Astrocyte (in vitro differentiated cells and primary cell): ENCODE measurements around the gene BLVRA. TPM values are rescaled to one million over a fixed set of nuclear protein-coding genes. Genes with fewer than 3 reads are reported as not detected.

Experiments used
- DNase-seq: peaks from one replicate; pipeline ENCODE4 v3.0.0-alpha.2; 2010; ENCODE audit warnings: low read depth
- FAIRE-seq: peaks from 2 replicates; lab custom pipeline; 2011; peaks lifted over from hg19 to GRCh38; lab: Jason Lieb, UNC
- H2AFZ ChIP-seq: 2 replicates; pipeline ENCODE4 v1.6.0; 2012; ENCODE audit warnings: low read depth, low read length, inconsistent platforms
- H3K27ac ChIP-seq: 2 replicates; pipeline ENCODE4 v1.5.1; 2011; ENCODE audit warnings: low read depth, low read length, inconsistent platforms
- H3K27me3 ChIP-seq: 2 replicates; pipeline ENCODE4 v1.6.0; 2011; ENCODE audit warnings: low read length, inconsistent platforms; ENCODE audit not compliant: insufficient read depth
- H3K36me3 ChIP-seq: 2 replicates; pipeline ENCODE4 v1.5.1; 2011; ENCODE audit warnings: low read length, inconsistent platforms; ENCODE audit not compliant: insufficient read depth
- H3K4me1 ChIP-seq: 2 replicates; pipeline ENCODE4 v1.5.1; 2011; ENCODE audit warnings: low read length, inconsistent platforms; ENCODE audit not compliant: insufficient read depth
- H3K4me2 ChIP-seq: 2 replicates; pipeline ENCODE4 v1.6.0; 2012; ENCODE audit warnings: low read length, inconsistent platforms
- H3K4me3 ChIP-seq: 2 replicates; pipeline ENCODE4 v1.5.1; 2011; ENCODE audit warnings: low read depth, mild to moderate bottlenecking, low read length, inconsistent platforms; ENCODE audit not compliant: insufficient read depth
- H3K79me2 ChIP-seq: 2 replicates; pipeline ENCODE4 v1.6.0; 2012; ENCODE audit warnings: mild to moderate bottlenecking, low read length, inconsistent platforms; ENCODE audit not compliant: insufficient read depth
- H3K9ac ChIP-seq: 2 replicates; pipeline ENCODE4 v1.6.0; 2012; ENCODE audit warnings: mild to moderate bottlenecking, low read length, inconsistent platforms
- H3K9me3 ChIP-seq: 2 replicates; pipeline ENCODE4 v1.5.1; 2012; ENCODE audit warnings: low read depth, mild to moderate bottlenecking, low read length, inconsistent platforms; ENCODE audit not compliant: insufficient read depth
- H4K20me1 ChIP-seq: 2 replicates; pipeline ENCODE4 v1.6.0; 2012; ENCODE audit warnings: low read length, inconsistent platforms; ENCODE audit not compliant: insufficient read depth
- H3K27ac Mint-ChIP-seq: one replicate; pipeline ENCODE4 v1.8.0; 2021; ENCODE audit warnings: mild to moderate bottlenecking, mixed read lengths; ENCODE audit not compliant: unreplicated experiment
- H3K27me3 Mint-ChIP-seq: one replicate; pipeline ENCODE4 v1.8.0; 2021; ENCODE audit warnings: low read depth, mixed read lengths; ENCODE audit not compliant: unreplicated experiment
- H3K36me3 Mint-ChIP-seq: one replicate; pipeline ENCODE4 v1.8.0; 2021; ENCODE audit warnings: low read depth, mixed read lengths; ENCODE audit not compliant: unreplicated experiment
- H3K4me1 Mint-ChIP-seq: one replicate; pipeline ENCODE4 v1.8.0; 2021; ENCODE audit warnings: low read depth, mixed read lengths; ENCODE audit not compliant: unreplicated experiment
- H3K4me3 Mint-ChIP-seq: one replicate; pipeline ENCODE4 v1.8.0; 2021; ENCODE audit warnings: mild to moderate bottlenecking, moderate library complexity, mixed read lengths; ENCODE audit not compliant: unreplicated experiment
- H3K9me3 Mint-ChIP-seq: one replicate; pipeline ENCODE4 v1.8.0; 2021; ENCODE audit warnings: mild to moderate bottlenecking, mixed read lengths; ENCODE audit not compliant: unreplicated experiment
- CTCF ChIP-seq: IDR thresholded peaks from 2 replicates; pipeline ENCODE4 v1.5.1; 2011; ENCODE audit warnings: low read depth, mild to moderate bottlenecking, inconsistent platforms, low read length, moderate library complexity; ENCODE audit not compliant: insufficient read depth
- EZH2 ChIP-seq: IDR thresholded peaks from 2 replicates; pipeline ENCODE4 v1.6.1; 2012; ENCODE audit warnings: mild to moderate bottlenecking, low read length, inconsistent platforms; ENCODE audit not compliant: insufficient read depth
- total RNA-seq: library from RNA; stranded (reverse); gene quantifications from 2 replicates; pipeline ENCODE4 v1.2.1, GENCODE V29; 2021

BLVRA gene
- total RNA-seq, 1 donor from 2014 or later = 48.9 TPM

GRCh38 chr7:43785420-43785819 is 26.9 kb downstream of the BLVRA start:
- Histone ChIP-seq H3K4me3 (no peak overlapping the region), H3K9me3 (no peaks in the 10 kb centered on the region), H2AFZ (no peak overlapping the region), H3K27me3 (no peaks in the 10 kb centered on the region), H3K9ac (no peak overlapping the region), H3K79me2 (no peaks in the 10 kb centered on the region), H3K4me2 (no peak overlapping the region), H4K20me1 (peaks cover 8% of the 10 kb centered on the region), H3K4me1 (peaks cover 13% of the 10 kb centered on the region), H3K27ac (no peak overlapping the region), H3K36me3 (peaks cover 3% of the 10 kb centered on the region)
- peak overlapping the region; percentile 89 for H3K27ac Mint-ChIP-seq
- H3K27me3 Mint-ChIP-seq = no peaks in the 10 kb centered on the region
- no peak for TF ChIP-seq EZH2
- no peak for TF ChIP-seq CTCF
- H3K36me3 Mint-ChIP-seq = peaks cover 26% of the 10 kb centered on the region
- peaks cover 26% of the 10 kb centered on the region for H3K4me1 Mint-ChIP-seq
- DNase-seq (peak; percentile 91), FAIRE-seq (peak; percentile 98)
- no peaks in the 10 kb centered on the region for H3K9me3 Mint-ChIP-seq
- peak overlapping the region; percentile 45 for H3K4me3 Mint-ChIP-seq

- no peak overlapping the region for H3K4me2 ChIP-seq
- no peak overlapping the region for H2AFZ ChIP-seq
- FAIRE-seq = no peak
- peaks cover 13% of the 10 kb centered on the region for H3K4me1 ChIP-seq
- no peak overlapping the region for H3K4me3 ChIP-seq
- no peak overlapping the region for H3K9ac ChIP-seq
- no peaks in the 10 kb centered on the region for H3K79me2 ChIP-seq
- no peak overlapping the region for H3K27ac Mint-ChIP-seq
- peaks cover 22% of the 10 kb centered on the region for H3K4me1 Mint-ChIP-seq
- no peaks in the 10 kb centered on the region for H3K27me3 Mint-ChIP-seq
- no peaks in the 10 kb centered on the region for H3K9me3 Mint-ChIP-seq
- H3K27ac ChIP-seq = no peak overlapping the region
- no peak overlapping the region for H3K4me3 Mint-ChIP-seq
- H3K9me3 ChIP-seq = no peaks in the 10 kb centered on the region
- H4K20me1 ChIP-seq = no peaks in the 10 kb centered on the region
- no peak for DNase-seq
- no peaks in the 10 kb centered on the region for H3K27me3 ChIP-seq
- TF ChIP-seq EZH2 = no peak
- TF ChIP-seq CTCF = no peak
- peaks cover 8% of the 10 kb centered on the region for H3K36me3 ChIP-seq
- peaks cover 28% of the 10 kb centered on the region for H3K36me3 Mint-ChIP-seq
Observed at GRCh38 chr7:43787771-43788170, 29.3 kb downstream of the BLVRA start.

- Mint-ChIP-seq H3K27ac (no peak overlapping the region), H3K27me3 (no peaks in the 10 kb centered on the region), H3K4me1 (peaks cover 14% of the 10 kb centered on the region), H3K4me3 (no peak overlapping the region), H3K9me3 (no peaks in the 10 kb centered on the region), H3K36me3 (peaks cover 29% of the 10 kb centered on the region)
- Histone ChIP-seq H4K20me1 (no peaks in the 10 kb centered on the region), H3K4me1 (peaks cover 9% of the 10 kb centered on the region), H3K79me2 (no peaks in the 10 kb centered on the region), H3K36me3 (peaks cover 8% of the 10 kb centered on the region), H3K27ac (no peak overlapping the region), H3K4me3 (no peak overlapping the region), H2AFZ (no peak overlapping the region), H3K4me2 (no peak overlapping the region), H3K9ac (no peak overlapping the region), H3K9me3 (no peaks in the 10 kb centered on the region), H3K27me3 (no peaks in the 10 kb centered on the region)
- no peak for TF ChIP-seq EZH2
- TF ChIP-seq CTCF = no peak
- no peak for DNase-seq
- FAIRE-seq = no peak
Observed at GRCh38 chr7:43790006-43790405, 31.5 kb downstream of the BLVRA start.
